B cell (primary cell): ENCODE data around the gene ZFP62. TPM values are rescaled to one million over a fixed set of nuclear protein-coding genes. Genes with fewer than 3 reads are reported as not detected.
A peak's percentile ranks its signal among the peaks of the same experiment; 100 is the strongest.

Experiments used
- ATAC-seq: fragments of 200-7000 bp; cut with Tn5 transposase; one replicate; pipeline ENCODE4 v1.10.0; 2021; ENCODE audit warnings: low read depth, mild to moderate bottlenecking, moderate number of reproducible peaks, moderate library complexity
- CTCF ChIA-PET: fragments of 350-600 bp; sonication (Branson Sonifier 250); formaldehyde crosslinking; loops from one replicate; lab custom pipeline; 2021; ENCODE audit warnings: antibody characterized with exemption, inconsistent platforms; lab: Charles Lee
- POLR2A ChIA-PET: fragments of 350-600 bp; sonication (Branson Sonifier 250); formaldehyde crosslinking; loops from one replicate; lab custom pipeline; 2021; ENCODE audit warnings: antibody characterized with exemption; lab: Charles Lee
- DNase-seq: peaks from one replicate; pipeline ENCODE4 v3.0.0; 2013
- H2AFZ ChIP-seq: 2 replicates; pipeline ENCODE4 v1.6.1; 2012; ENCODE audit warnings: mild to moderate bottlenecking, low read depth, low read length; ENCODE audit not compliant: insufficient read depth, poor library complexity, severe bottlenecking
- H3K27ac ChIP-seq, 2 donors: 1 replicate in 1 of 2; 2 replicates in 1 of 2; pipeline ENCODE4 v1.5.1; 2012 to 2013; ENCODE audit warnings: low read length in 2 of 2, mild to moderate bottlenecking in 2 of 2, moderate library complexity in 1 of 2
- H3K27me3 ChIP-seq, 4 experiments: fragments of 200-600 bp in 1 of 4; sonication (generic) in 1 of 4; replicated peaks in 1 of 4; 1 replicate in 2 of 4; 2 replicates in 2 of 4; pipeline versions ENCODE4 v1.6.1 to v1.7.0; 2013 to 2016; ENCODE audit warnings: low read length in 3 of 4, mild to moderate bottlenecking in 2 of 4, mixed read lengths in 1 of 4, moderate library complexity in 1 of 4; ENCODE audit not compliant: insufficient read depth in 4 of 4, control insufficient read depth in 3 of 4; ENCODE audit errors: control extremely low read depth in 1 of 4
- H3K36me3 ChIP-seq, 2 experiments: replicated peaks in 1 of 2; 1 replicate in 1 of 2; 2 replicates in 1 of 2; pipeline versions ENCODE4 v1.6.1 to v1.7.1; 2013; ENCODE audit warnings: low read length in 1 of 2; ENCODE audit not compliant: insufficient read depth in 2 of 2, control insufficient read depth in 1 of 2; ENCODE audit errors: control extremely low read depth in 1 of 2, extremely low read depth in 1 of 2
- H3K4me1 ChIP-seq, 2 donors: fragments of 200-600 bp in 1 of 2; sonication (generic) in 1 of 2; 1 replicate in 1 of 2; 2 replicates in 1 of 2; pipeline versions ENCODE4 v1.5.1 to v1.6.1; 2013 to 2017; ENCODE audit warnings: low read length in 2 of 2; ENCODE audit not compliant: control insufficient read depth in 2 of 2, insufficient read depth in 2 of 2
- H3K4me2 ChIP-seq: replicated peaks from 2 replicates; pipeline ENCODE3; 2012; ENCODE audit warnings: mild to moderate bottlenecking, low read depth, low read length; ENCODE audit not compliant: poor library complexity, severe bottlenecking
- H3K4me3 ChIP-seq, 5 experiments: fragments of 200-600 bp in 1 of 5; sonication (generic) in 1 of 5; 1 replicate in 3 of 5; 2 replicates in 2 of 5; pipeline versions ENCODE4 v1.5.1 to v1.7.0; 2011 to 2016; ENCODE audit warnings: low read length in 4 of 5, mild to moderate bottlenecking in 4 of 5, low read depth in 2 of 5, control low read depth in 1 of 5, moderate library complexity in 1 of 5; ENCODE audit not compliant: insufficient read depth in 1 of 5; ENCODE audit errors: control extremely low read depth in 1 of 5, extremely low read depth in 1 of 5
- H3K79me2 ChIP-seq: fragments of 200-600 bp; sonication (generic); one replicate; pipeline ENCODE4 v1.6.0; 2016; ENCODE audit warnings: low read length; ENCODE audit not compliant: control insufficient read depth, insufficient read depth
- H3K9ac ChIP-seq: fragments of 200-600 bp; sonication (generic); 2 replicates; pipeline ENCODE4 v1.6.1; 2017; ENCODE audit warnings: mild to moderate bottlenecking, low read length, moderate library complexity
- H3K9me3 ChIP-seq, 3 donors: one replicate each; pipeline versions ENCODE4 v1.6.1 to v1.7.1; 2013; ENCODE audit warnings: low read length in 2 of 3; ENCODE audit not compliant: control insufficient read depth in 2 of 3, insufficient read depth in 1 of 3; ENCODE audit errors: control extremely low read depth in 1 of 3
- H4K20me1 ChIP-seq: 2 replicates; pipeline ENCODE4 v1.6.0; 2012; ENCODE audit warnings: mild to moderate bottlenecking, low read length; ENCODE audit not compliant: insufficient read depth, control insufficient read depth, poor library complexity, severe bottlenecking
- H3K27ac Mint-ChIP-seq: one replicate; pipeline ENCODE4 v1.8.0; 2021; ENCODE audit warnings: mixed read lengths
- H3K27me3 Mint-ChIP-seq: one replicate; pipeline ENCODE4 v1.8.0; 2021; ENCODE audit warnings: mixed read lengths
- H3K4me1 Mint-ChIP-seq: one replicate; pipeline ENCODE4 v1.8.0; 2021; ENCODE audit warnings: mixed read lengths
- H3K4me3 Mint-ChIP-seq: one replicate; pipeline ENCODE4 v1.8.0; 2021; ENCODE audit warnings: mixed read lengths
- H3K9me3 Mint-ChIP-seq: one replicate; pipeline ENCODE4 v1.8.0; 2022; ENCODE audit warnings: mixed read lengths; ENCODE audit not compliant: insufficient read depth
- CTCF ChIP-seq: fragments of 200-600 bp; IDR thresholded peaks from one replicate; pipeline ENCODE4 v1.8.0; 2022; ENCODE audit warnings: antibody characterized with exemption, mild to moderate bottlenecking
- EZH2 ChIP-seq: IDR thresholded peaks from 2 replicates; pipeline ENCODE4 v1.6.1; 2012; ENCODE audit warnings: borderline replicate concordance, low read depth, mild to moderate bottlenecking, moderate library complexity, low read length; ENCODE audit not compliant: insufficient read depth, poor library complexity, severe bottlenecking
- WGBS: methylation state at CpG from one replicate; pipeline ENCODE4 v1.1.5; 2013; ENCODE audit warnings: missing lambda C conversion rate; ENCODE audit not compliant: insufficient coverage; 5-methylcytosine and 5-hydroxymethylcytosine counted together
- intact Hi-C: fragments of 100-400 bp; cut with micrococcal nuclease; formaldehyde crosslinking; loops from one replicate; pipeline ENCODE4 v1.10.0; 2022
- polyA plus RNA-seq: library from polyadenylated mRNA; depleted of rRNA; stranded (reverse); fragments of >200 nt; gene quantifications from 2 replicates; pipeline ENCODE4 v1.2.3, GENCODE V29; 2012
- total RNA-seq, 2 donors: library from RNA; stranded (reverse); fragments of 120-200 nt in 1 of 2; gene quantifications; 1 replicate in 1 of 2; 2 replicates in 1 of 2; pipeline versions ENCODE4 v1.2.3 to v1.2.4, GENCODE V29; 2013 to 2022

Gene ZFP62
- total and polyA plus RNA-seq, 2 donors (not counting 1 experiment from before 2014, with no cell fraction given), result 19.1 to 61.8 TPM

GRCh38 chr5:180807654-180808414 lies 53.2 kb downstream of the ZFP62 start:
- Histone ChIP-seq H3K4me2 (peak overlapping the region; percentile 90), H3K9me3 (no peaks in the 10 kb centered on the region), H3K4me3 (peak overlapping the region in 3 of 5 experiments; percentile 9 to 94 (median 27)), H3K36me3 (peaks cover 0 to 2% of the 10 kb centered on the region in 2 experiments), H3K9ac (peak overlapping the region; percentile 33), H2AFZ (no peak overlapping the region), H3K27me3 (no peaks in the 10 kb centered on the region), H3K4me1 (peaks cover 65 to 71% of the 10 kb centered on the region in 2 donors), H4K20me1 (peaks cover 4% of the 10 kb centered on the region), H3K79me2 (peaks cover 31% of the 10 kb centered on the region), H3K27ac (peak overlapping the region; percentile 54 to 56)
- no peak for TF ChIP-seq CTCF
- TF ChIP-seq EZH2, result no peak
- no peaks in the 10 kb centered on the region for H3K9me3 Mint-ChIP-seq
- 7% methylated on average over 2 of the region's 6 CpGs for WGBS
- peak overlapping the region; percentile 94 for H3K27ac Mint-ChIP-seq
- H3K27me3 Mint-ChIP-seq, result no peaks in the 10 kb centered on the region
- DNase-seq (peak; percentile 17), ATAC-seq (no peak)
- intact Hi-C loops, result no loop called here
- ChIA-PET POLR2A (interaction anchor here (1.2 to 4.9 kb wide), 2 partner anchors 23 to 54 kb away, joined by 4 to 79 read pairs; no protein-coding TSS in a partner anchor), CTCF (interaction anchor here (0.6 to 2.2 kb wide), 3 partner anchors 19 to 454 kb away, joined by 3 to 8 read pairs (median 6); no protein-coding TSS in a partner anchor)
- H3K4me1 Mint-ChIP-seq, result peaks cover 71% of the 10 kb centered on the region
- H3K4me3 Mint-ChIP-seq, result peak overlapping the region; percentile 88

DNA sequence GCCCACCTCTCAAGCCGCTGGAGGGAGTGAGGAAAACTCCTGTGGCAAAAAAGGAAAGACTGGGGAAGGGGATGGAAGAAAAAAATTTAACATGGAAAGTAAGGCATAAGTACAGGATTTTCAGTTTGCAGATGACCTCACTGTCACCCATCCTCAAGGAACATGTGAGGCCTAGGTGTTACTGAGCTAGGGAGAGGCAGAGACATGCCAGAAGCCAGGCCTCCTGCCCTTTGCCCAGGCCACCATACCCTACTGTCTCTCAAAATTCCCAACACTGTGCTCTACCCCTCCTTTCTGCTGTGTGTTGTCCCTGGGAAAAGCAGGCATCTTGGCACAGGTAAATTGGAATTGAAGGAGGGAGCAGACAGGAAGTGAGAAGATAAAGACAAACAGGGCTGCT lies 54.0 kb downstream of the ZFP62 start:
- ATAC-seq, result no peak
- intact Hi-C loops, result no loop called here

More for the DNA sequence above, 54.0 kb downstream of the ZFP62 start:
- POLR2A ChIA-PET, result interaction anchor here (0.9 kb wide), 1 partner anchor 11 kb away, joined by 3 read pairs; no protein-coding TSS in a partner anchor
- peak overlapping the region; percentile 94 for H3K27ac Mint-ChIP-seq
- H3K4me3 ChIP-seq, result peak overlapping the region in 1 of 5 experiments; percentile 94
- peaks cover 0 to 2% of the 10 kb centered on the region in 2 experiments for H3K36me3 ChIP-seq
- peak overlapping the region; percentile 90 for H3K4me2 ChIP-seq
- H3K79me2 ChIP-seq, result peaks cover 38% of the 10 kb centered on the region
- H3K9me3 ChIP-seq, result no peaks in the 10 kb centered on the region
- H3K4me1 Mint-ChIP-seq, result peaks cover 70% of the 10 kb centered on the region
- WGBS, result no CpG with 5 or more reads among the region's 1 CpG
- peaks cover 5% of the 10 kb centered on the region for H4K20me1 ChIP-seq
- DNase-seq, result no peak
- peak overlapping the region; percentile 54 to 56 for H3K27ac ChIP-seq
- CTCF ChIA-PET, result interaction anchor here (0.6 to 2.2 kb wide), 4 partner anchors 23 to 455 kb away, joined by 3 to 8 read pairs (median 4); no protein-coding TSS in a partner anchor
- TF ChIP-seq EZH2, result no peak
- no peak for TF ChIP-seq CTCF
- H3K27me3 Mint-ChIP-seq, result no peaks in the 10 kb centered on the region
- H3K4me3 Mint-ChIP-seq, result peak overlapping the region; percentile 88
- no peak overlapping the region for H2AFZ ChIP-seq
- peak overlapping the region; percentile 10 for H3K9ac ChIP-seq
- H3K4me1 ChIP-seq, result peaks cover 65 to 71% of the 10 kb centered on the region in 2 donors
- no peaks in the 10 kb centered on the region for H3K9me3 Mint-ChIP-seq
- no peaks in the 10 kb centered on the region for H3K27me3 ChIP-seq
